ENCODE measurements around the gene TYRO3. TPM values are rescaled to one million over a fixed set of nuclear protein-coding genes. Genes with fewer than 3 reads are reported as not detected.

Gene TYRO3
- polyA plus RNA-seq, 3 donors = 0.09 to 0.12 TPM; not detected in 1

GRCh38 chr15:41564960-41565502 lies 6.0 kb downstream of the TYRO3 start:
- no peaks in the 10 kb centered on the region for H3K36me3 ChIP-seq (replicated peaks in 1 of 2; ENCODE audit: control insufficient read depth in 1 of 2, insufficient read depth in 2 of 2, low read length in 2 of 2)
- Mint-ChIP-seq H3K4me3 (no peak overlapping the region), H3K9me3 (peaks cover 0 to 2% (median 0%) of the 10 kb centered on the region in 7 donors), H3K4me1 (peaks cover under 1% of the 10 kb centered on the region), H3K36me3 (peaks cover 0 to 2% of the 10 kb centered on the region in 2 donors), H3K27me3 (ENCODE audit: low read depth in 3 of 3) (peaks cover 9 to 19% (median 12%) of the 10 kb centered on the region in 3 donors), H3K27ac (no peak overlapping the region)
- H3K27ac ChIP-seq (ENCODE audit: low read depth in 1 of 2, low read length in 2 of 2) = no peak overlapping the region
- intact Hi-C loops (cut with micrococcal nuclease) = no loop called here
- H3K4me3 ChIP-seq (replicated peaks in 1 of 3; ENCODE audit: low read depth in 2 of 3, low read length in 3 of 3) = no peak overlapping the region
- H3K4me1 ChIP-seq (ENCODE audit: control insufficient read depth in 1 of 2, insufficient read depth in 2 of 2, low read length in 2 of 2) = peaks cover 0 to 1% of the 10 kb centered on the region in 2 donors
- H3K9ac ChIP-seq (ENCODE audit: insufficient read depth, low read length, poor library complexity, severe bottlenecking) = no peak overlapping the region
- no peak for TF ChIP-seq CTCF (IDR thresholded peaks at IDR 0.05)
- no peaks in the 10 kb centered on the region for H4K20me1 ChIP-seq (ENCODE audit: insufficient read depth, low read length)
- H3K27me3 ChIP-seq (ENCODE audit: control insufficient read depth in 2 of 2, insufficient read depth in 2 of 2, low read length in 2 of 2) = peaks cover 7 to 13% of the 10 kb centered on the region in 2 donors
- DNase-seq = no peak
- no peaks in the 10 kb centered on the region for H3K9me3 ChIP-seq (replicated peaks in 1 of 2; ENCODE audit: control insufficient read depth in 1 of 2, insufficient read depth in 1 of 2, low read length in 2 of 2)
- no peak overlapping the region for H2AFZ ChIP-seq (ENCODE audit: insufficient read depth, low read depth, low read length, poor library complexity, severe bottlenecking)
- H3K79me2 ChIP-seq (ENCODE audit: insufficient read depth, low read length) = no peaks in the 10 kb centered on the region
- H3K4me2 ChIP-seq (replicated peaks; ENCODE audit: extremely low read depth, low read length, poor library complexity, severe bottlenecking) = no peak overlapping the region
- WGBS (ENCODE audit: insufficient coverage) = 93% methylated on average over 8 of the region's 8 CpGs

- H3K9me3 ChIP-seq (replicated peaks in 1 of 2; ENCODE audit: control insufficient read depth in 1 of 2, insufficient read depth in 1 of 2, low read length in 2 of 2) = no peaks in the 10 kb centered on the region
- Mint-ChIP-seq H3K9me3 (peaks cover 0 to 2% (median 0%) of the 10 kb centered on the region in 7 donors), H3K4me1 (no peaks in the 10 kb centered on the region), H3K36me3 (no peaks in the 10 kb centered on the region), H3K27ac (no peak overlapping the region), H3K4me3 (no peak overlapping the region), H3K27me3 (ENCODE audit: low read depth in 3 of 3) (peaks cover 2 to 12% (median 5%) of the 10 kb centered on the region in 3 donors)
- H3K4me3 ChIP-seq (replicated peaks in 1 of 3; ENCODE audit: low read depth in 2 of 3, low read length in 3 of 3) = no peak overlapping the region
- H3K9ac ChIP-seq (ENCODE audit: insufficient read depth, low read length, poor library complexity, severe bottlenecking) = no peak overlapping the region
- no peak overlapping the region for H3K27ac ChIP-seq (ENCODE audit: low read depth in 1 of 2, low read length in 2 of 2)
- TF ChIP-seq CTCF (IDR thresholded peaks at IDR 0.05) = no peak
- intact Hi-C loops (cut with micrococcal nuclease) = no loop called here
- no peak for DNase-seq
- no peak overlapping the region for H2AFZ ChIP-seq (ENCODE audit: insufficient read depth, low read depth, low read length, poor library complexity, severe bottlenecking)
- no peaks in the 10 kb centered on the region for H3K4me1 ChIP-seq (ENCODE audit: control insufficient read depth in 1 of 2, insufficient read depth in 2 of 2, low read length in 2 of 2)
- H4K20me1 ChIP-seq (ENCODE audit: insufficient read depth, low read length) = no peaks in the 10 kb centered on the region
- H3K27me3 ChIP-seq (ENCODE audit: control insufficient read depth in 2 of 2, insufficient read depth in 2 of 2, low read length in 2 of 2) = peaks cover under 1 to 7% of the 10 kb centered on the region in 2 donors
- H3K79me2 ChIP-seq (ENCODE audit: insufficient read depth, low read length) = no peaks in the 10 kb centered on the region
- no peak overlapping the region for H3K4me2 ChIP-seq (replicated peaks; ENCODE audit: extremely low read depth, low read length, poor library complexity, severe bottlenecking)
- 100% methylated on average over 1 of the region's 3 CpGs for WGBS (ENCODE audit: insufficient coverage)
- H3K36me3 ChIP-seq (replicated peaks in 1 of 2; ENCODE audit: control insufficient read depth in 1 of 2, insufficient read depth in 2 of 2, low read length in 2 of 2) = no peaks in the 10 kb centered on the region
These were observed 6.7 kb downstream of the TYRO3 start for GRCh38 chr15:41565702-41566101.

Data from CD14-positive monocyte (primary cell).